Loucy (cell line): ENCODE results near the gene MUC5AC.

ENCODE experiments used
- H2AFZ ChIP-seq: fragments of 200-600 bp; sonication (generic); 2 replicates; pipeline ENCODE4 v1.6.0; 2016; ENCODE audit warnings: antibody characterized with exemption, mild to moderate bottlenecking, low read length, moderate library complexity
- H3F3A ChIP-seq: fragments of 200-600 bp; 2 replicates; pipeline ENCODE4 v1.6.0; 2016; ENCODE audit warnings: antibody characterized with exemption, low read depth, mild to moderate bottlenecking
- H3K27me3 ChIP-seq: fragments of 200-600 bp; sonication (generic); 2 replicates; pipeline ENCODE4 v1.6.1; 2014; ENCODE audit warnings: low read length, mild to moderate bottlenecking; ENCODE audit not compliant: insufficient read depth, poor library complexity, severe bottlenecking
- H3K36me3 ChIP-seq: fragments of 200-600 bp; sonication (generic); 2 replicates; pipeline ENCODE4 v1.6.1; 2016; ENCODE audit warnings: low read length; ENCODE audit not compliant: insufficient read depth
- H3K4me1 ChIP-seq: fragments of 200-600 bp; sonication (generic); 2 replicates; pipeline ENCODE4 v1.5.1; 2014; ENCODE audit warnings: low read length, mild to moderate bottlenecking; ENCODE audit not compliant: insufficient read depth, poor library complexity, severe bottlenecking
- H3K4me2 ChIP-seq: fragments of 200-600 bp; sonication (generic); 2 replicates; pipeline ENCODE4 v1.6.0; 2014; ENCODE audit warnings: antibody characterized with exemption, low read length, low read depth, mild to moderate bottlenecking; ENCODE audit not compliant: poor library complexity, severe bottlenecking
- H3K4me3 ChIP-seq: fragments of 200-600 bp; sonication (generic); 2 replicates; pipeline ENCODE4 v1.5.1; 2014; ENCODE audit warnings: low read length, mild to moderate bottlenecking, mixed read lengths; ENCODE audit not compliant: poor library complexity, severe bottlenecking
- H3K79me2 ChIP-seq: fragments of 200-600 bp; sonication (generic); 2 replicates; pipeline ENCODE4 v1.6.1; 2014; ENCODE audit warnings: low read length; ENCODE audit not compliant: insufficient read depth
- H3K9ac ChIP-seq: fragments of 200-600 bp; sonication (generic); 2 replicates; pipeline ENCODE4 v1.6.0; 2014; ENCODE audit warnings: mild to moderate bottlenecking, low read depth, low read length, moderate library complexity; ENCODE audit not compliant: poor library complexity, severe bottlenecking
- H3K9me2 ChIP-seq: fragments of 200-600 bp; sonication (generic); replicated peaks from 2 replicates; pipeline ENCODE4 v1.6.1; 2016; ENCODE audit warnings: low read depth, low read length, mixed read lengths
- H3K9me3 ChIP-seq: fragments of 200-600 bp; sonication (generic); 2 replicates; pipeline ENCODE4 v1.6.1; 2014; ENCODE audit warnings: mild to moderate bottlenecking, antibody characterized with exemption, low read length, low read depth; ENCODE audit not compliant: insufficient read depth
- H4K20me1 ChIP-seq: fragments of 200-600 bp; sonication (generic); 2 replicates; pipeline ENCODE4 v1.6.0; 2014; ENCODE audit warnings: antibody characterized with exemption, low read length, mild to moderate bottlenecking; ENCODE audit not compliant: insufficient read depth, poor library complexity, severe bottlenecking
- EZH2phosphoT487 ChIP-seq: fragments of 200-600 bp; IDR thresholded peaks from 2 replicates; pipeline ENCODE4 v1.6.1; 2018; ENCODE audit warnings: antibody characterized with exemption, mild to moderate bottlenecking, moderate library complexity, borderline replicate concordance
- TF ChIP-seq, protein P1 (sequence below): fragments of 200-600 bp; sonication (generic); conservative IDR thresholded peaks from 2 replicates; pipeline ENCODE4 v1.5.1; 2014; ENCODE audit warnings: mild to moderate bottlenecking, antibody characterized with exemption, low read length

The MUC5AC gene

DNA sequence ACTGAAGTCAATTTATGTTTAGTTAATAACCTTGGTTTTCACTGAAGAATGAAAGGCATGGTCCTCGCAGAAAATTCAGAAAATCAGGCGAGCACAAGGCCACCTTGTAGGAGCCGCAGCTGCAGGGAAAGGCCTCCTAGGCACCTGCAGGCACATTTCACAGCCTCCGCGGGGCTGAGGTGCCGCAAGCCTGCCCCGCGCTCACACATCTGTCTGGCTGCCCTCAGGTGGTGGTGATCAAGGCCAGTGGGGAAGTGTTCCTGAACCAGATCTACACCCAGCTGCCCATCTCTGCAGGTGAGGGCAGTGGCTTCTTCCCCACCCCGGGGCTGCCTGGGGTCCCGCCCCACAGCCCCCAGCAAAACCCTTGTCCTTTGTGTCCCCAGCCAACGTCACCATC, 10.5 kb downstream of the MUC5AC start:
- Histone ChIP-seq H3K9me2 (no peaks in the 10 kb centered on the region), H3K4me1 (no peaks in the 10 kb centered on the region), H3K36me3 (no peaks in the 10 kb centered on the region), H3F3A (no peaks in the 10 kb centered on the region), H3K4me3 (no peak overlapping the region), H3K4me2 (no peak overlapping the region), H2AFZ (no peak overlapping the region), H3K79me2 (no peaks in the 10 kb centered on the region), H3K9me3 (peaks cover 5% of the 10 kb centered on the region; the same call in 1 of the 2 replicates), H4K20me1 (no peaks in the 10 kb centered on the region), H3K9ac (no peak overlapping the region), H3K27me3 (no peaks in the 10 kb centered on the region)
- TF ChIP-seq, protein P1, sequence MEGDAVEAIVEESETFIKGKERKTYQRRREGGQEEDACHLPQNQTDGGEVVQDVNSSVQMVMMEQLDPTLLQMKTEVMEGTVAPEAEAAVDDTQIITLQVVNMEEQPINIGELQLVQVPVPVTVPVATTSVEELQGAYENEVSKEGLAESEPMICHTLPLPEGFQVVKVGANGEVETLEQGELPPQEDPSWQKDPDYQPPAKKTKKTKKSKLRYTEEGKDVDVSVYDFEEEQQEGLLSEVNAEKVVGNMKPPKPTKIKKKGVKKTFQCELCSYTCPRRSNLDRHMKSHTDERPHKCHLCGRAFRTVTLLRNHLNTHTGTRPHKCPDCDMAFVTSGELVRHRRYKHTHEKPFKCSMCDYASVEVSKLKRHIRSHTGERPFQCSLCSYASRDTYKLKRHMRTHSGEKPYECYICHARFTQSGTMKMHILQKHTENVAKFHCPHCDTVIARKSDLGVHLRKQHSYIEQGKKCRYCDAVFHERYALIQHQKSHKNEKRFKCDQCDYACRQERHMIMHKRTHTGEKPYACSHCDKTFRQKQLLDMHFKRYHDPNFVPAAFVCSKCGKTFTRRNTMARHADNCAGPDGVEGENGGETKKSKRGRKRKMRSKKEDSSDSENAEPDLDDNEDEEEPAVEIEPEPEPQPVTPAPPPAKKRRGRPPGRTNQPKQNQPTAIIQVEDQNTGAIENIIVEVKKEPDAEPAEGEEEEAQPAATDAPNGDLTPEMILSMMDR: no peak

DNA sequence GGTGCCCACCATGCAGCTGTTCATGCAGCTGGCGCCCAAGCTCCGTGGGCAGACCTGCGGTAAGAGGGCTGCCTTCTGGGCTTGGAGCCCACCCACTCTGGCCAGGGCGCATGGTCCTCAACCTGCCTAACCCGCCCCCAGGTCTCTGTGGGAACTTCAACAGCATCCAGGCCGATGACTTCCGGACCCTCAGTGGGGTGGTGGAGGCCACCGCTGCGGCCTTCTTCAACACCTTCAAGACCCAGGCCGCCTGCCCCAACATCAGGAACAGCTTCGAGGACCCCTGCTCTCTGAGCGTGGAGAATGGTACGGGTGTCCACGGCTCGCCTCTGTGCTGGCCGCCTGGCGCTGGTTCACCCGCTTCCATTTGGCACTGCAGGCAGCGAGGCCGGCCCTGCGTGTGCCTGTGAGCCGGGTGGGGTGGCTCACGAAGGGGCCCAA, 11.0 kb downstream of the MUC5AC start:
- Histone ChIP-seq H2AFZ (no peak overlapping the region), H3K9ac (no peak overlapping the region), H4K20me1 (no peaks in the 10 kb centered on the region), H3K4me3 (no peak overlapping the region), H3K4me1 (no peaks in the 10 kb centered on the region), H3K9me2 (no peaks in the 10 kb centered on the region), H3F3A (no peaks in the 10 kb centered on the region), H3K79me2 (no peaks in the 10 kb centered on the region), H3K9me3 (peaks cover under 1% of the 10 kb centered on the region; the same call in 1 of the 2 replicates), H3K4me2 (no peak overlapping the region), H3K36me3 (no peaks in the 10 kb centered on the region), H3K27me3 (no peaks in the 10 kb centered on the region)
- TF ChIP-seq, protein P1: no peak
- TF ChIP-seq EZH2phosphoT487: no peak

DNA sequence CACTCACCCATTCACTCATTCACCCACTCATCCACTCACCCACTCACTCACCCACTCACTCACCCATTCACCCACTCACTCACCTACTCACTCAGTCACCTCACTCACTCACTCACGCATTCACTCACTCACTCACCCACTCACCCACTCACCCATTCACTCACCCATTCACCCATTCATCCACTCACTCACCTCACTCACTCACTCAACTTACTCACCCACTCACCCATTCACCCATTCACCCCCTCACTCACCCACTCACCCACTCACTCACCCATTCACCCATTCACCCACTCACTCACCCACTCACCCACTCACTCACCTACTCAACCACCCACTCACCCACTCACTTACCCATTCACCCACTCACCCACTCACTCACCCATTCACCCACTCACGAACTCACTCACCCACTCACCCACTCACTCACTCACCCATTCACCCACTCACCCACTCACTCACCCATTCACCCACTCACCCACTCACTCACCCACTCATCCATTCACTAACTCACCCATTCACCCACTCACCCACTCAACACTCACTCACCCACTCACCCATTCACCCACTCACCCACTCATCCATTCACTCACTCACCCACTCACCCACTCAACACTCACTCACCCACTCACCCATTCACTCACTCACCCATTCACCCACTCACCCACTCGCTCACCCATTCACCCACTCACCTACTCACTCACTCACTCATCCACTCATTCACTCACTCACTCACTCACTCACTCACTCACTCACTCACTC, 13.7 kb downstream of the MUC5AC start:
- H4K20me1 ChIP-seq: no peaks in the 10 kb centered on the region
- H3K79me2 ChIP-seq: no peaks in the 10 kb centered on the region
- H3K4me2 ChIP-seq: no peak overlapping the region
- peaks cover 14% of the 10 kb centered on the region; the same call in 1 of the 2 replicates for H3K9me3 ChIP-seq
- H3K4me1 ChIP-seq: no peaks in the 10 kb centered on the region
- H3K9ac ChIP-seq: no peak overlapping the region
- H3K36me3 ChIP-seq: no peaks in the 10 kb centered on the region
- no peaks in the 10 kb centered on the region for H3K27me3 ChIP-seq
- H2AFZ ChIP-seq: no peak overlapping the region
- TF ChIP-seq EZH2phosphoT487: no peak
- TF ChIP-seq, protein P1: no peak
- no peak overlapping the region for H3K4me3 ChIP-seq
- H3F3A ChIP-seq: no peaks in the 10 kb centered on the region
- no peaks in the 10 kb centered on the region for H3K9me2 ChIP-seq
